Thyroid gland (tissue), 4 donors: ENCODE data around the gene PRDM2. TPM values are rescaled to one million over a fixed set of nuclear protein-coding genes. Genes with fewer than 3 reads are reported as not detected.

Source experiments
- DNase-seq, 2 donors: peaks; one replicate each; pipeline ENCODE4 v3.0.0-alpha.2; 2019
- H3K27ac ChIP-seq, 3 donors: fragments of 200-600 bp; sonication (generic); 1 replicate in 2 of 3; 2 replicates in 1 of 3; pipeline ENCODE4 v1.5.1; 2016 to 2019; ENCODE audit warnings: mild to moderate bottlenecking in 1 of 3, moderate library complexity in 1 of 3
- H3K27me3 ChIP-seq: fragments of 200-600 bp; sonication (generic); one replicate; pipeline ENCODE4 v1.5.1; 2019
- H3K36me3 ChIP-seq, 2 donors: fragments of 200-600 bp; sonication (generic); one replicate each; pipeline ENCODE4 v1.5.1; 2016 to 2019
- H3K4me1 ChIP-seq, 2 donors: fragments of 200-600 bp; sonication (generic); one replicate each; pipeline ENCODE4 v1.5.1; 2017 to 2019
- H3K4me3 ChIP-seq, 3 donors: fragments of 200-600 bp; sonication (generic); replicated peaks in 1 of 3; 1 replicate in 2 of 3; 2 replicates in 1 of 3; pipeline ENCODE4 v1.5.1; 2016; ENCODE audit warnings: mild to moderate bottlenecking in 1 of 3
- H3K9me3 ChIP-seq: fragments of 200-600 bp; sonication (generic); one replicate; pipeline ENCODE4 v1.5.1; 2017
- POLR2A ChIP-seq, 2 donors: fragments of 450-650 bp; IDR thresholded peaks; one replicate each; pipeline ENCODE4 v1.6.1; 2017; ENCODE audit warnings: antibody characterized with exemption in 2 of 2, mild to moderate bottlenecking in 2 of 2, moderate library complexity in 1 of 2
- WGBS, 2 donors: methylation state at CpG; one replicate each; pipeline ENCODE4 v1.1.5; 2017; 5-methylcytosine and 5-hydroxymethylcytosine counted together
- intact Hi-C: fragments of 100-400 bp; cut with DNase I; formaldehyde crosslinking; loops from one replicate; pipeline ENCODE4 v1.15.1; 2023
- total RNA-seq, 4 donors: library from RNA; depleted of rRNA; stranded (reverse); fragments of >200 nt; gene quantifications; one replicate each; pipeline ENCODE4 v1.2.3, GENCODE V29; 2016
- TF ChIP-seq, protein P1 (sequence below), 6 experiments: fragments of 200-600 bp in 3 of 6; fragments of 450-650 bp in 3 of 6; sonication (generic) in 3 of 6; IDR thresholded peaks; one replicate each; pipeline ENCODE4 v1.5.1; 2016 to 2019; ENCODE audit warnings: antibody characterized with exemption in 6 of 6, mild to moderate bottlenecking in 2 of 6, inconsistent platforms in 1 of 6, moderate library complexity in 1 of 6

The PRDM2 gene
- total RNA-seq, 4 donors from 2014 or later: 39.5 to 63.9 (median 45.4) TPM

DNA sequence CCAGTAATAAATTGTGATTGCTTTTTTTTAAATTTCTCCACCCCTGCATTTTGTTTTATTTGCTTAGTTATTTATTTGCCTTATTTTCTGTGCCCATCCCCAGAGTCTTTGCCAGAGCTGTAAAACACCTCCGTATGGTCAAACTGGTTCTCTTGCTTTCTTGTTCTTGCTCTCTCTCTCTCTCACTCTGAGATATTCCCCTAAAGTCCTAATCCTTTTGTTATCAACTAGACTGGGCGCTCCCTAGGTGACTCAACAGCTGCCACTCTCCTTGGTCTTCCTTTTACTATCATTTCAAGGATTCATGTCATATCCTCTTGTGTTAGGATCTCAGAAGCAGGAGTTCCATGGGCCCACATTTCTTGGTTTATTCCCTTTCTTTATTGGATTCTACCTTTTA lies 160.0 kb downstream of the PRDM2 start:
- Histone ChIP-seq H3K27me3 (no peaks in the 10 kb centered on the region), H3K27ac (no peak overlapping the region), H3K4me3 (no peak overlapping the region), H3K9me3 (no peaks in the 10 kb centered on the region), H3K36me3 (no peaks in the 10 kb centered on the region), H3K4me1 (no peaks in the 10 kb centered on the region)
- DNase-seq: no peak
- intact Hi-C loops: no loop called here
- TF ChIP-seq, protein P1, sequence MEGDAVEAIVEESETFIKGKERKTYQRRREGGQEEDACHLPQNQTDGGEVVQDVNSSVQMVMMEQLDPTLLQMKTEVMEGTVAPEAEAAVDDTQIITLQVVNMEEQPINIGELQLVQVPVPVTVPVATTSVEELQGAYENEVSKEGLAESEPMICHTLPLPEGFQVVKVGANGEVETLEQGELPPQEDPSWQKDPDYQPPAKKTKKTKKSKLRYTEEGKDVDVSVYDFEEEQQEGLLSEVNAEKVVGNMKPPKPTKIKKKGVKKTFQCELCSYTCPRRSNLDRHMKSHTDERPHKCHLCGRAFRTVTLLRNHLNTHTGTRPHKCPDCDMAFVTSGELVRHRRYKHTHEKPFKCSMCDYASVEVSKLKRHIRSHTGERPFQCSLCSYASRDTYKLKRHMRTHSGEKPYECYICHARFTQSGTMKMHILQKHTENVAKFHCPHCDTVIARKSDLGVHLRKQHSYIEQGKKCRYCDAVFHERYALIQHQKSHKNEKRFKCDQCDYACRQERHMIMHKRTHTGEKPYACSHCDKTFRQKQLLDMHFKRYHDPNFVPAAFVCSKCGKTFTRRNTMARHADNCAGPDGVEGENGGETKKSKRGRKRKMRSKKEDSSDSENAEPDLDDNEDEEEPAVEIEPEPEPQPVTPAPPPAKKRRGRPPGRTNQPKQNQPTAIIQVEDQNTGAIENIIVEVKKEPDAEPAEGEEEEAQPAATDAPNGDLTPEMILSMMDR (IDR thresholded peaks at IDR 0.05): no peak
- no peak for TF ChIP-seq POLR2A (IDR thresholded peaks at IDR 0.05)
- 84 to 88% methylated on average over 2 of the region's 2 CpGs for WGBS, 2 donors

DNA sequence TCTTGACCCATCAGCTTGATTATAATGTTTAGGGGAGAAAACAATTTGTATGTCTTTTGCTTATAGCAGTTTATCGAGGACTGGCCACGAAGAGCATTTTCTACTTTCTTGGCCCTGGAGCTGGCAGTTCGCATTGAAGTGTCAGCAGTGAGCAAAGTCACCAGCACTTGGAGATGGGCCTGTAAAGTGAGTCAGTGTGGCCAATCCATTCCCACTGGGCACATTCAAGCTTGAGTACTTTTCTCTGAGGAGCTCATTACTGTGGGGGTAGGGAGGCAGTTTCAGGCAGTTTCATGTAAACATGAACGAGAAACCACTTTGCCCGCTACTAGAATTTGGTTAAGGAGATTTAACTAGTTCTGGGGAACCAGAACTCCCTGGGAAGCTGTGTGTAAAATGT lies 164.8 kb downstream of the PRDM2 start:
- DNase-seq: peak; percentile 35 to 44
- WGBS, 2 donors: 42 to 47% methylated on average over 5 of the region's 5 CpGs
- Histone ChIP-seq H3K4me1 (no peaks in the 10 kb centered on the region), H3K9me3 (no peaks in the 10 kb centered on the region), H3K27me3 (no peaks in the 10 kb centered on the region), H3K4me3 (no peak overlapping the region), H3K27ac (no peak overlapping the region), H3K36me3 (no peaks in the 10 kb centered on the region)
- TF ChIP-seq, protein P1 (IDR thresholded peaks at IDR 0.05): no peak
- no peak for TF ChIP-seq POLR2A (IDR thresholded peaks at IDR 0.05)
- intact Hi-C loops: no loop called here

DNA sequence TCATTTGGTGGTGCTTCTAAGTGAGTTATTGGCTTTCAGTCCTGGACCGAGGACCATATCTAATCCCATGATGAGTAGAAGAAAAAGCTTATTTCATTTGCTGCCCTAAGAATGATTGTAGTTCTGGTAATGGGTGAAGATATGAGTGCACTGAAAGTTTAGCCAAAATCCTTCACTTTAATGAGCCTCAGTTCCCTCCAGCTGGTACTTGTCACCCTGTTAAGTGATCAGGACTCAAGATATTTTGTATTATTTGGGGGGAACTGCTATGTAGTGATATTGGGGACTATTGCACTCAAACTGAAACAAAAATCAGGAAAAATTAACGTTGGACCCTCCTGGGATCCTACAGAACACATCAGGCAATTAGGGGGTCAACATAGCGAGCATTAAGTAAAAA lies 165.9 kb downstream of the PRDM2 start:
- 58 to 60% methylated on average over 3 of the region's 3 CpGs for WGBS, 2 donors
- no peak overlapping the region for H3K27ac ChIP-seq
- no peaks in the 10 kb centered on the region for H3K27me3 ChIP-seq
- H3K36me3 ChIP-seq: no peaks in the 10 kb centered on the region
- intact Hi-C loops: no loop called here
- no peaks in the 10 kb centered on the region for H3K4me1 ChIP-seq
- no peaks in the 10 kb centered on the region for H3K9me3 ChIP-seq
- no peak overlapping the region for H3K4me3 ChIP-seq
- no peak for DNase-seq
- TF ChIP-seq POLR2A (IDR thresholded peaks at IDR 0.05): no peak
- TF ChIP-seq, protein P1 (IDR thresholded peaks at IDR 0.05): no peak

DNA sequence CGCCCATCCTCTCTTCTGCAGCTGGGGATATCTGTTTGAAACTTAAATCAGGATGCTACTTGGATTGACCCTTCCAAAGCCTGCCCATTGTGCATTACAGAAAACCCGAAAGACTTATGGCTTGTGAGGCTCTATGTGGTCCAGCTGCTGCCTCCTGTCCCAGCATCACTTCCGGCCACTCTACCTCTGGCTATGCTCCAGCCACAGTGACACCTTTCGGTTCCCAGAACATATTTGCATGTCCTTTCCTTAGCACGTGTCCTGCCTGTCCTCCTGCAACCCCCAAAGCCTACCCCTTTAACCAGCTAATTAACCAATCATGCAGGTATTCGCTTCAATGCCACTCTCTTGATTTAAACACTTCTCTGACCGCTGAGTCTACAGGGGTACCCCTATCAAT lies 167.6 kb downstream of the PRDM2 start:
- H3K36me3 ChIP-seq: no peaks in the 10 kb centered on the region
- no peak overlapping the region for H3K27ac ChIP-seq
- DNase-seq: no peak
- H3K4me1 ChIP-seq: no peaks in the 10 kb centered on the region
- intact Hi-C loops: no loop called here
- no peak for TF ChIP-seq POLR2A (IDR thresholded peaks at IDR 0.05)
- TF ChIP-seq, protein P1 (IDR thresholded peaks at IDR 0.05): no peak
- H3K4me3 ChIP-seq: no peak overlapping the region
- 86 to 92% methylated on average over 7 of the region's 7 CpGs for WGBS, 2 donors
- H3K9me3 ChIP-seq: no peaks in the 10 kb centered on the region
- H3K27me3 ChIP-seq: no peaks in the 10 kb centered on the region

DNA sequence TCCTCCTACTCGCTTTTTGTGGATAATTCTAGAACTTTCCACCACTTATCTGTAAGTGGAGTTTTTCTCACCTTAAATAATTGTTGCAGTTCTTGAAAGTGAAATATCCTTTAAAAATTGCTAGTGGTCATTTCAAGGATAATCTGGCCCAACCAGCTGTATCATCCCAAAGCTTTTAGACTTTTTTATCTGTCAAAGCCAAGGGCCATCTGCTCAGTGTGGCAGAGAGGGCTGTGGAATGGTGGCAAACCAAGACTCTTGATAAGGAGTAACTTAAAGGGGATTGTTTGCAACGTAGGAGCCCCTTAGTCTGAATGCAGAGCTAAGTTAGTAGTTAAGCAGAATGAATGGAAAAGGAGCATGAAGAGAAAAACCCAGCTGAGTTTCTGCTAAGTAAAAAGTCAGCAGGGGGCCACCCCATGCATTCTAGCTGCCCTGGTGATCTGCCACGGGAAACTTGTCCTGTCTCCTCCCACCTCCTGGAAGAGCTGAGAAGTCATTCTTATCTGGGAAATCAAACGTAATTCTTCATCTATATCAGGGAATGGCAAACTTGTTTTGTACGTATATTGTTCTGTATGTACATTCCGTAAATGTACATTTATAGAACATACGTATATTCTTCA lies 169.3 kb downstream of the PRDM2 start:
- no peaks in the 10 kb centered on the region for H3K27me3 ChIP-seq
- TF ChIP-seq POLR2A (IDR thresholded peaks at IDR 0.05): no peak
- TF ChIP-seq, protein P1 (IDR thresholded peaks at IDR 0.05): no peak
- intact Hi-C loops: no loop called here
- DNase-seq: no peak
- no peaks in the 10 kb centered on the region for H3K4me1 ChIP-seq
- no peaks in the 10 kb centered on the region for H3K9me3 ChIP-seq
- no peak overlapping the region for H3K27ac ChIP-seq
- no peak overlapping the region for H3K4me3 ChIP-seq
- WGBS, 2 donors: 59 to 62% methylated on average over 7 of the region's 7 CpGs
- H3K36me3 ChIP-seq: no peaks in the 10 kb centered on the region
